ENCODE measurements around the gene TAS2R41.

Gene TAS2R41

GRCh38 chr7:143495851-143496250 is 18.2 kb downstream of the TAS2R41 start:
- Histone ChIP-seq H3K4me3 (ENCODE audit: low read depth in 1 of 2, low read length in 2 of 2) (no peak overlapping the region), H3K4me1 (ENCODE audit: insufficient read depth, low read length) (no peaks in the 10 kb centered on the region), H3K36me3 (ENCODE audit: insufficient read depth, low read length) (no peaks in the 10 kb centered on the region), H3K27me3 (ENCODE audit: control insufficient read depth in 1 of 2, insufficient read depth in 2 of 2, low read length in 2 of 2) (no peaks in the 10 kb centered on the region), H3K27ac (ENCODE audit: low read depth, low read length) (no peak overlapping the region), H3K9me3 (ENCODE audit: low read length) (no peaks in the 10 kb centered on the region), H3K9ac (ENCODE audit: low read length) (no peak overlapping the region)

GRCh38 chr7:143496263-143496662 is 18.6 kb downstream of the TAS2R41 start:
- H3K4me3 ChIP-seq (ENCODE audit: low read depth in 1 of 2, low read length in 2 of 2) = no peak overlapping the region
- no peak overlapping the region for H3K9ac ChIP-seq (ENCODE audit: low read length)
- no peaks in the 10 kb centered on the region for H3K27me3 ChIP-seq (ENCODE audit: control insufficient read depth in 1 of 2, insufficient read depth in 2 of 2, low read length in 2 of 2)
- no peaks in the 10 kb centered on the region for H3K9me3 ChIP-seq (ENCODE audit: low read length)
- H3K4me1 ChIP-seq (ENCODE audit: insufficient read depth, low read length) = no peaks in the 10 kb centered on the region
- H3K27ac ChIP-seq (ENCODE audit: low read depth, low read length) = no peak overlapping the region
- H3K36me3 ChIP-seq (ENCODE audit: insufficient read depth, low read length) = no peaks in the 10 kb centered on the region

GRCh38 chr7:143497008-143497795 is 19.5 kb downstream of the TAS2R41 start:
- Histone ChIP-seq H3K4me3 (ENCODE audit: low read depth in 1 of 2, low read length in 2 of 2) (no peak overlapping the region), H3K27me3 (ENCODE audit: control insufficient read depth in 1 of 2, insufficient read depth in 2 of 2, low read length in 2 of 2) (no peaks in the 10 kb centered on the region), H3K27ac (ENCODE audit: low read depth, low read length) (no peak overlapping the region), H3K9me3 (ENCODE audit: low read length) (no peaks in the 10 kb centered on the region), H3K9ac (ENCODE audit: low read length) (no peak overlapping the region), H3K4me1 (ENCODE audit: insufficient read depth, low read length) (no peaks in the 10 kb centered on the region), H3K36me3 (ENCODE audit: insufficient read depth, low read length) (no peaks in the 10 kb centered on the region)

- H3K4me3 ChIP-seq (ENCODE audit: low read depth in 1 of 2, low read length in 2 of 2) = no peak overlapping the region
- H3K36me3 ChIP-seq (ENCODE audit: insufficient read depth, low read length) = no peaks in the 10 kb centered on the region
- H3K27me3 ChIP-seq (ENCODE audit: control insufficient read depth in 1 of 2, insufficient read depth in 2 of 2, low read length in 2 of 2) = no peaks in the 10 kb centered on the region
- H3K9me3 ChIP-seq (ENCODE audit: low read length) = no peaks in the 10 kb centered on the region
- no peak overlapping the region for H3K27ac ChIP-seq (ENCODE audit: low read depth, low read length)
- H3K4me1 ChIP-seq (ENCODE audit: insufficient read depth, low read length) = no peaks in the 10 kb centered on the region
- H3K9ac ChIP-seq (ENCODE audit: low read length) = no peak overlapping the region
Measured at GRCh38 chr7:143499246-143499645, 21.6 kb downstream of the TAS2R41 start.

GRCh38 chr7:143499743-143500348 is 22.2 kb downstream of the TAS2R41 start:
- H3K9ac ChIP-seq (ENCODE audit: low read length) = no peak overlapping the region
- H3K9me3 ChIP-seq (ENCODE audit: low read length) = no peaks in the 10 kb centered on the region
- H3K4me3 ChIP-seq (ENCODE audit: low read depth in 1 of 2, low read length in 2 of 2) = no peak overlapping the region
- H3K27ac ChIP-seq (ENCODE audit: low read depth, low read length) = no peak overlapping the region
- no peaks in the 10 kb centered on the region for H3K4me1 ChIP-seq (ENCODE audit: insufficient read depth, low read length)
- no peaks in the 10 kb centered on the region for H3K27me3 ChIP-seq (ENCODE audit: control insufficient read depth in 1 of 2, insufficient read depth in 2 of 2, low read length in 2 of 2)
- H3K36me3 ChIP-seq (ENCODE audit: insufficient read depth, low read length) = no peaks in the 10 kb centered on the region

GRCh38 chr7:143503261-143503660 is 25.6 kb downstream of the TAS2R41 start:
- no peak overlapping the region for H3K9ac ChIP-seq (ENCODE audit: low read length)
- H3K27ac ChIP-seq (ENCODE audit: low read depth, low read length) = no peak overlapping the region
- no peak overlapping the region for H3K4me3 ChIP-seq (ENCODE audit: low read depth in 1 of 2, low read length in 2 of 2)
- H3K27me3 ChIP-seq (ENCODE audit: control insufficient read depth in 1 of 2, insufficient read depth in 2 of 2, low read length in 2 of 2) = no peaks in the 10 kb centered on the region
- H3K4me1 ChIP-seq (ENCODE audit: insufficient read depth, low read length) = no peaks in the 10 kb centered on the region
- no peaks in the 10 kb centered on the region for H3K9me3 ChIP-seq (ENCODE audit: low read length)
- H3K36me3 ChIP-seq (ENCODE audit: insufficient read depth, low read length) = no peaks in the 10 kb centered on the region

- no peaks in the 10 kb centered on the region for H3K4me1 ChIP-seq (ENCODE audit: insufficient read depth, low read length)
- no peaks in the 10 kb centered on the region for H3K27me3 ChIP-seq (ENCODE audit: control insufficient read depth in 1 of 2, insufficient read depth in 2 of 2, low read length in 2 of 2)
Measured at GRCh38 chr7:143504215-143504936, 26.7 kb downstream of the TAS2R41 start.

GRCh38 chr7:143504937-143505297 is 27.2 kb downstream of the TAS2R41 start:
- Histone ChIP-seq H3K27me3 (ENCODE audit: control insufficient read depth in 1 of 2, insufficient read depth in 2 of 2, low read length in 2 of 2) (no peaks in the 10 kb centered on the region), H3K27ac (ENCODE audit: low read depth, low read length) (no peak overlapping the region), H3K9me3 (ENCODE audit: low read length) (no peaks in the 10 kb centered on the region), H3K9ac (ENCODE audit: low read length) (no peak overlapping the region), H3K4me1 (ENCODE audit: insufficient read depth, low read length) (no peaks in the 10 kb centered on the region), H3K4me3 (ENCODE audit: low read depth in 1 of 2, low read length in 2 of 2) (no peak overlapping the region), H3K36me3 (ENCODE audit: insufficient read depth, low read length) (no peaks in the 10 kb centered on the region)

More at GRCh38 chr7:143504215-143504936, 26.7 kb downstream of the TAS2R41 start:
- Histone ChIP-seq H3K9me3 (ENCODE audit: low read length) (no peaks in the 10 kb centered on the region), H3K36me3 (ENCODE audit: insufficient read depth, low read length) (no peaks in the 10 kb centered on the region), H3K27ac (ENCODE audit: low read depth, low read length) (no peak overlapping the region), H3K9ac (ENCODE audit: low read length) (no peak overlapping the region), H3K4me3 (ENCODE audit: low read depth in 1 of 2, low read length in 2 of 2) (no peak overlapping the region)

- no peaks in the 10 kb centered on the region for H3K36me3 ChIP-seq (ENCODE audit: insufficient read depth, low read length)
- H3K27me3 ChIP-seq (ENCODE audit: control insufficient read depth in 1 of 2, insufficient read depth in 2 of 2, low read length in 2 of 2) = peaks cover 0 to 1% of the 10 kb centered on the region in 2 donors
- H3K9ac ChIP-seq (ENCODE audit: low read length) = no peak overlapping the region
- no peaks in the 10 kb centered on the region for H3K9me3 ChIP-seq (ENCODE audit: low read length)
- no peak overlapping the region for H3K27ac ChIP-seq (ENCODE audit: low read depth, low read length)
- no peaks in the 10 kb centered on the region for H3K4me1 ChIP-seq (ENCODE audit: insufficient read depth, low read length)
- no peak overlapping the region for H3K4me3 ChIP-seq (ENCODE audit: low read depth in 1 of 2, low read length in 2 of 2)
Measured at GRCh38 chr7:143505838-143506237, 28.2 kb downstream of the TAS2R41 start.

- Histone ChIP-seq H3K9ac (ENCODE audit: low read length) (no peak overlapping the region), H3K4me1 (ENCODE audit: insufficient read depth, low read length) (no peaks in the 10 kb centered on the region), H3K4me3 (ENCODE audit: low read depth in 1 of 2, low read length in 2 of 2) (no peak overlapping the region), H3K36me3 (ENCODE audit: insufficient read depth, low read length) (no peaks in the 10 kb centered on the region), H3K9me3 (ENCODE audit: low read length) (no peaks in the 10 kb centered on the region), H3K27ac (ENCODE audit: low read depth, low read length) (no peak overlapping the region), H3K27me3 (ENCODE audit: control insufficient read depth in 1 of 2, insufficient read depth in 2 of 2, low read length in 2 of 2) (peaks cover 0 to 11% of the 10 kb centered on the region in 2 donors)
Measured at GRCh38 chr7:143507094-143507518, 29.4 kb downstream of the TAS2R41 start.

GRCh38 chr7:143507534-143508055 is 29.9 kb downstream of the TAS2R41 start:
- Histone ChIP-seq H3K27me3 (ENCODE audit: control insufficient read depth in 1 of 2, insufficient read depth in 2 of 2, low read length in 2 of 2) (peaks cover 4 to 11% of the 10 kb centered on the region in 2 donors), H3K36me3 (ENCODE audit: insufficient read depth, low read length) (no peaks in the 10 kb centered on the region), H3K27ac (ENCODE audit: low read depth, low read length) (no peak overlapping the region), H3K4me1 (ENCODE audit: insufficient read depth, low read length) (no peaks in the 10 kb centered on the region), H3K9me3 (ENCODE audit: low read length) (no peaks in the 10 kb centered on the region), H3K9ac (ENCODE audit: low read length) (no peak overlapping the region), H3K4me3 (ENCODE audit: low read depth in 1 of 2, low read length in 2 of 2) (no peak overlapping the region)
